ENCODE results near the gene TRIM44. TPM values are rescaled to one million over a fixed set of nuclear protein-coding genes. Genes with fewer than 3 reads are reported as not detected.

The TRIM44 gene
- total RNA-seq, 4 donors from 2014 or later = 6.8 to 32.0 (median 13.5) TPM

DNA sequence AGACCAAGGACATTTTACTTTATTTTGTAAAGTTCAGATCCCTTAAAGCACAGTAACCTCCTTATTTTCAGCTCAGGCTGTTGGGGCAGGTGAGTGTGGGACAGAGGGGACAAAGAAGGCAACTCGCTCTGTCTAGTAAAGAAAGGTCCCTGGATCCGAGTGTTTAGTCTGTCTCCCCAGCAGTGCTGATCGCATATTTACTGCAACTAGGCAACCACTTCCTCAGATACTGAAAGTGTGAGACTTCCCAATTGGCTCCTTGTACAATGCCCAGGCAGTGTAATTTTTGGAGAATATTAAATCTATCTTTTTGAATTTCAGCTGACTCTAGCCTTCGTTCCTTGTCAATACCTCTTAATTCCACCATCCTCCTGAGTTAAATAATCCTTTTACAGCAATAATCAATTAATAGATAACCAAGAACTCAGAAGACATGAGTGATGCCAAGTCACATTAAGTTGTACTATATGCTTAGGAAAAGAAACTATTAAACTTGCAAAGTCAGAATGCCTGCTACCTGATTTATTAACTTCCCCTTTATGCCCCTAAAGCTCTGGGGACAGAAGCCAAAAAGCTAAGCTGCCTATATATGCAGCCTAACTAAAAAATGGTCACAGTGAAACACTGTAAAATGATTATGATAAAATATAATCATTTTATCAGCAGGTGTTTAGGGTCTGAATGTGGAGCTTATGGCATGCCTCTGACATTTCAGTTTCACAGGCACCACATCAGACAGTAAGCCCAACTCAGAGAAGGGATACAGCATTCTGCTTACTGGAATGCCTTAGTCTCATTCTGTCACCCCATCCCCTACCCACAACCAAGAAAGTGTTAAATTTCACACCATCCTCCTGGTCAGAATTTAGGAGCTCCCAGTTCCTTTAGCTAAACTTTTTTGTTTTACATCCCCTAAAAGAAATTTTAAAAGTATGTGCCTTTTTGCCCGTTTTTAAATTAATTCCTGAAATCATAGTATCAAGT lies 138.7 kb downstream of the TRIM44 start:
- WGBS, 2 donors = 44 to 48% methylated on average over 5 of the region's 5 CpGs
- TF ChIP-seq, protein P1, sequence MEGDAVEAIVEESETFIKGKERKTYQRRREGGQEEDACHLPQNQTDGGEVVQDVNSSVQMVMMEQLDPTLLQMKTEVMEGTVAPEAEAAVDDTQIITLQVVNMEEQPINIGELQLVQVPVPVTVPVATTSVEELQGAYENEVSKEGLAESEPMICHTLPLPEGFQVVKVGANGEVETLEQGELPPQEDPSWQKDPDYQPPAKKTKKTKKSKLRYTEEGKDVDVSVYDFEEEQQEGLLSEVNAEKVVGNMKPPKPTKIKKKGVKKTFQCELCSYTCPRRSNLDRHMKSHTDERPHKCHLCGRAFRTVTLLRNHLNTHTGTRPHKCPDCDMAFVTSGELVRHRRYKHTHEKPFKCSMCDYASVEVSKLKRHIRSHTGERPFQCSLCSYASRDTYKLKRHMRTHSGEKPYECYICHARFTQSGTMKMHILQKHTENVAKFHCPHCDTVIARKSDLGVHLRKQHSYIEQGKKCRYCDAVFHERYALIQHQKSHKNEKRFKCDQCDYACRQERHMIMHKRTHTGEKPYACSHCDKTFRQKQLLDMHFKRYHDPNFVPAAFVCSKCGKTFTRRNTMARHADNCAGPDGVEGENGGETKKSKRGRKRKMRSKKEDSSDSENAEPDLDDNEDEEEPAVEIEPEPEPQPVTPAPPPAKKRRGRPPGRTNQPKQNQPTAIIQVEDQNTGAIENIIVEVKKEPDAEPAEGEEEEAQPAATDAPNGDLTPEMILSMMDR (IDR thresholded peaks at IDR 0.05) = no peak
- TF ChIP-seq POLR2A (IDR thresholded peaks at IDR 0.05) = no peak
- peaks cover 0 to 68% (median 4%) of the 10 kb centered on the region in 3 donors for H3K4me1 ChIP-seq
- H3K36me3 ChIP-seq = peaks cover 0 to 2% (median 0%) of the 10 kb centered on the region in 3 donors
- no peak for DNase-seq
- no peaks in the 10 kb centered on the region for H3K27me3 ChIP-seq
- H3K4me3 ChIP-seq = no peak overlapping the region
- no peak overlapping the region for H3K27ac ChIP-seq
- intact Hi-C loops (cut with DNase I) = no loop called here
- no peaks in the 10 kb centered on the region for H3K9me3 ChIP-seq

DNA sequence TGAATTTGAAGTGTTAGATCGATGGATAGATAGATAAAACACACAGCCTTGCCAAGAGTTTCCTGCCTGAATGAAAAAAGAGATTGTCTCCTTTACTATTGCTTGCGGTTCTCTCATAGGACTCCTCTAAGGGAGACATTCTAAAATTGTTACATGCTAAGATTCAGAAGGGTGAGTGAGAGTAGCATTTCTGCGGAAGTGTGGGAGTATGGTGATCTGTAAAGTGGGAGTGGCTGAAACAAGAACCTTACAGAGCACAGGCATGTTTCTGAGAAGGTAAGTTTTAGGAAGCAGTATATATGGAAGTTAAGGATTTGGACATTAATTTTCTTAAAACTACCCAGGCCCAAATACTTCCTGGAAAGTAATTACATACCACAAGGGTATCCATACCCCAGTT lies 139.6 kb downstream of the TRIM44 start:
- peaks cover 0 to 11% (median 0%) of the 10 kb centered on the region in 3 donors for H3K36me3 ChIP-seq
- intact Hi-C loops (cut with DNase I) = no loop called here
- H3K4me1 ChIP-seq = peaks cover 0 to 65% (median 4%) of the 10 kb centered on the region in 3 donors
- peak overlapping the region in 2 of 4 donors; percentile 37 to 54 for H3K27ac ChIP-seq
- H3K27me3 ChIP-seq = no peaks in the 10 kb centered on the region
- H3K9me3 ChIP-seq = no peaks in the 10 kb centered on the region
- WGBS, 2 donors = 32 to 64% methylated on average over 3 of the region's 3 CpGs
- TF ChIP-seq, protein P1 (IDR thresholded peaks at IDR 0.05) = no peak
- no peak for TF ChIP-seq POLR2A (IDR thresholded peaks at IDR 0.05)
- no peak for DNase-seq
- H3K4me3 ChIP-seq = no peak overlapping the region

DNA sequence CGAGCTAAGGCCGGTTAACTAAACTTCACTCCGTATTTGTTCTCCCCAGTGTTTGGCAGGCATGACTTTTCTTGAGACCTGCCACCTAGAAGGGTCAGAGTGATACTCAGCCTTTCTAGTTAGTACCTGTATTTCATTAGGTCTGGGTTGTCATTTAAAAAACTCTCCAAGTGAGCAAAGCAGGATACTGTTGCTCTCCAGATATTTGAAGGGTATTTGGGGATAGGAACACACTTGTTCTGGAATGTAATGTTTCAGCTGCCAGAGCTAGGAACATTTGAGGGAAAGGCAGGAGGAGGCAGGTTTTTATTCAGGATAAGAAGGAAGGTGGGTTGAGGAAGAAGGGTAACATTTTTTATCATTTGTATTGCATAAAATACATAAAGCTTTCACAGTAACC lies 140.1 kb downstream of the TRIM44 start:
- no peak overlapping the region for H3K4me3 ChIP-seq
- no peaks in the 10 kb centered on the region for H3K27me3 ChIP-seq
- no peak for DNase-seq
- TF ChIP-seq POLR2A (IDR thresholded peaks at IDR 0.05) = no peak
- H3K9me3 ChIP-seq = no peaks in the 10 kb centered on the region
- H3K36me3 ChIP-seq = peaks cover 0 to 12% (median 0%) of the 10 kb centered on the region in 3 donors
- H3K27ac ChIP-seq = peak overlapping the region in 2 of 4 donors; percentile 37 to 54
- intact Hi-C loops (cut with DNase I) = no loop called here
- peaks cover 0 to 65% (median 4%) of the 10 kb centered on the region in 3 donors for H3K4me1 ChIP-seq
- 73 to 82% methylated on average over 3 of the region's 3 CpGs for WGBS, 2 donors

DNA sequence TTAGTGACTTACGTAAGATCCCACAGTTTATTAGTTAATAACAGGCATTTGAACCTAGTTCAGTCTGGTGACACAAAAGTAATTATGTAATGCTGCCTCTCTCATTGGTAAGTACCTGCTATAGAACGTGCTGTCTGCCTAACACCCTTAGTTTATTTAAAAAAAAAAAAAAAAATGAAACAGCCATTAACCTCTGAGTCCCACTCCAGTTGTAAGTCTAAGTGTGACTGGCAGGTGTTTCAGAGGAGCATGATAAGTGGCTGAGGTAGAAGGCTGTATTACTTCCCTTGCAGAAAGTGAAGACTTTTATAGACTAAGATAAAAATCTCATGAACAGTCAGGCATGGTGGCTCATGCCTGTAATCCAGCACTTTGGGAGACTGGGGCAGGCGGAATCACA lies 140.5 kb downstream of the TRIM44 start:
- H3K4me3 ChIP-seq = no peak overlapping the region
- WGBS, 2 donors = 45 to 60% methylated on average over 3 of the region's 3 CpGs
- intact Hi-C loops (cut with DNase I) = no loop called here
- TF ChIP-seq, protein P1 (IDR thresholded peaks at IDR 0.05) = no peak
- H3K27me3 ChIP-seq = no peaks in the 10 kb centered on the region
- peak overlapping the region in 1 of 4 donors; percentile 37 for H3K27ac ChIP-seq
- peaks cover 0 to 65% (median 4%) of the 10 kb centered on the region in 3 donors for H3K4me1 ChIP-seq
- H3K36me3 ChIP-seq = peaks cover 0 to 12% (median 0%) of the 10 kb centered on the region in 3 donors
- DNase-seq = no peak
- H3K9me3 ChIP-seq = no peaks in the 10 kb centered on the region

DNA sequence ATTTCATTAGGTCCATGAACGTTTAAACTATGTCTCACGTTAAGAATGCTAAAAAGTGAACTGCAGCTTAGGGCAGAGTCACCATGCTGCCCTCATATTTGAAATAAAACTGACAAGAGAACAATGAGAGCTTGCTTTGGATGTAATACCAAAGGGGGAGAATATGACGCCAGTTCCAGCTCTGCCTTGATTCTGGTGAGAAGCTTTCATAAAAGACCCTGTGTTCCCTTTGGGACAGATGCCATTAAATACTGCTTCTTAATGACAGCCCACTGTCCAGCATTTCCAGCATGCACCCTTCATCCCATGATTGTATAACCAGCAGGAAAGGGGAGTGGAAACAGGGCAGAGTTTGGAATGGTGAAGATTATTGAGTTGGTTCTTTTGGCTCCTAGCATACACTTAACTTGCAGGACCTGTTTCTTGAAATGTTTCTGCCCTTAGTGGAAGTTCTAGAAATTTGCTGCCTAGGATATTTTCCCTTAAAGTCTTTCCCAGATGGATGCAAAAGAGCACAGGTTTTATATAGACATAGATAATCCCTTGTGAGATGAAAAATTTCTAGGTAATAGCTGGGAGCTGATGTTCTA lies 142.0 kb downstream of the TRIM44 start:
- DNase-seq = no peak
- H3K36me3 ChIP-seq = peaks cover 0 to 21% (median 0%) of the 10 kb centered on the region in 3 donors
- intact Hi-C loops (cut with DNase I) = no loop called here
- no peak overlapping the region for H3K4me3 ChIP-seq
- no peaks in the 10 kb centered on the region for H3K27me3 ChIP-seq
- no peaks in the 10 kb centered on the region for H3K9me3 ChIP-seq
- TF ChIP-seq POLR2A (IDR thresholded peaks at IDR 0.05) = no peak
- TF ChIP-seq, protein P1 (IDR thresholded peaks at IDR 0.05) = no peak
- WGBS, 2 donors = 50 to 66% methylated on average over 3 of the region's 3 CpGs
- H3K27ac ChIP-seq = peak overlapping the region in 2 of 4 donors; percentile 17 to 38
- H3K4me1 ChIP-seq = peaks cover 0 to 51% (median 4%) of the 10 kb centered on the region in 3 donors

All from esophagus squamous epithelium (tissue), 5 donors.